GM21390 (cell line): ENCODE data around the gene MARCOL.
"Not testable (repeated sequence)": the region's sequence is repeated elsewhere in the genome, so short reads cannot be mapped to it uniquely, and the experiment has no call there.

Experiments used
- ATAC-seq: cut with Tn5 transposase; IDR thresholded peaks from one replicate; pipeline ENCODE4 v1.9.1; 2021; ENCODE audit not compliant: unreplicated experiment

MARCOL gene

DNA sequence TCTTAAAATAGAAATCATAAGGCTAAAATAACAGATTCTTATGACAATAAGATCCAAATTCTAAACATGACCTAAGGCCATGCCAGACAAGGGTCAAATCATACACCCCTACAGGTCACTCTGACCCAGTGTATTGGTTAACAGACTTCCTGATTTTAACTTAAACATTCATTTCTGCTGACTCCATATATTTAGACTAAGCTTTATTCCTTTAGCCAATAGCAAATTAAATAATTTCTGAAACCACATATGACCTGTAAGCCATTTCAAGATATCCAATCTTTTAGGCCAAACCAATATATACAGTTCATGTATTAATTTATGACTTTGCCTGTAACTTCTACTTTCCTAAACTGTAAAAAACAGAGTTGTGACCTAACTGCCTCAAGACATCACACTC, 22.9 kb downstream of the MARCOL start:
- no peak for ATAC-seq

DNA sequence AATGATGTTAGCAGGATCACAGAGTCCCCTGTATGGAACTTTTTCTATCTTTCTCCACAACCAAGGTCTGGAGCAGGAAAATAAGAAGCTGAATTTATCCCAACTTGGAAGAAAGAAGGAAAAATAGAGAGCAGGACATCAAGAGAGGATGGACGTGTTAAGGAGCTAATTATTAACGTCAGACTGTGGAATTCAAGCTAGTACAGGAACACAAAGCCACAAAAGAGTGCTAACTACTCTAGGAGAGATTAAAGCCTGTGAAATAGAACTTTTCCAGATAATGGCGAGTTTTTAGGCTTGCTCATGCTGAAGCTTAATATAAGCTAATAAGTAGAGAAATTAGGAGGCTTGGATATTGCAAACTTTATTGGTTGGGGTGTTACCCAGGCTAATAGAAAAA, 29.6 kb downstream of the MARCOL start:
- ATAC-seq: no peak

DNA sequence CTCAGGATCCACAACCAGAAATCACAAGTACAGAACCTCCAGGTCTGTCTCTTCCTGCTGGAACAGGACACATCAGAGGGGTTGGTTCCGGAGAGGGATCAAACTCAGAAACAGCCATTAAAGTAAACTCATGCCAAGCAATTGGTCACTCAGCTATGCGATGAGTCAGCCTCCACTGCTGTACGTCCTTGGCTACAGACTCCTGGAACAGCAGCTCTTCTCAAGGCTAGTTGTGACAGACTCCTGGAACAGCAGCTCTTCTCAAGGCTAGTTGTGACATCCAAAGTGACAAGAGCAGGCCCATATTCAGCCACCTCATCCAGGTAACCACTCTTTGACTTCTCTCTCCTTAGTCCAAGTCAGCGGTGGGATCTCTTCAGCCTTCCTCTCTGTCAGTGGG, 30.2 kb downstream of the MARCOL start, which contains the start of gene SPINK13:
Gene SPINK13, plus strand, starts transcription at position 229 of the 400 bp plus-strand sequence. CDS start 1,279 bp downstream, outside the sequence.
- ATAC-seq: no peak

DNA sequence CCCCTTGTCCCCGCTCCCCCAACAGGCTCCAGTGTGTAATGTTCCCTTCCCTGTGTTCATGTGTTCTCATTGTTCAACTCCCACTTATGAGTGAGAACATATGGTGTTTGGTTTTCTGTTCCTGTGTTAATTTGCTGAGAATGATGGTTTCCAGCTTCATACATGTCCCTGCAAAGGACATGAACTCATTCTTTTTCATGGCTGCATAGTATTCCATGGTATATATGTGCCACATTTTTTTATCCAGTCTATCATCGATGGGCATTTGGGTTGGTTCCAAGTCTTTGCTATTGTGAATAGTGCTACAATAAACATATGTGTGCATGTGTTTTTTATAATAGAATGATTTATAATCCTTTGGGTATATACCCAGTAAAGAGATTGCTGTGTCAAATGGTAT, 36.8 kb downstream of the MARCOL start:
- ATAC-seq: not testable (repeated sequence)

DNA sequence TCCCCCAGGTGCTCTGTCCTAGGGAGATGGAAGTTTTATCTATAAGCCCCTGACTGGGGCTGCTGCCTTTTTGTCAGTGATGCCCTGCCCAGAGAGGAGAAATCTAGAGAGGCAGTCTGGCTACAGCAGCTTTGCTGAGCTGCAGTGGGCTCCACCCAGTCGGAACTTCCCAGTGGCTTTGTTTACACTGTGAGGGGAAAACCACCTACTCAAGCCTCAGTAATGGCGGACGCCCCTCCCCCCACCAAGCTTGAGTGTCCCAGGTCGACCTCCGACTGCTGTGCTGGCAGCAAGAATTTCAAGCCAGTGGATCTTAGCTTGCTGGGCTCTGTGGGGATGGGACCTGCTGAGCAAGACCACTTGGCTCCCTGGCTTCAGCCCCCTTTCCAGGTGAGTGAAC, 42.6 kb downstream of the MARCOL start:
- ATAC-seq: not testable (repeated sequence)

DNA sequence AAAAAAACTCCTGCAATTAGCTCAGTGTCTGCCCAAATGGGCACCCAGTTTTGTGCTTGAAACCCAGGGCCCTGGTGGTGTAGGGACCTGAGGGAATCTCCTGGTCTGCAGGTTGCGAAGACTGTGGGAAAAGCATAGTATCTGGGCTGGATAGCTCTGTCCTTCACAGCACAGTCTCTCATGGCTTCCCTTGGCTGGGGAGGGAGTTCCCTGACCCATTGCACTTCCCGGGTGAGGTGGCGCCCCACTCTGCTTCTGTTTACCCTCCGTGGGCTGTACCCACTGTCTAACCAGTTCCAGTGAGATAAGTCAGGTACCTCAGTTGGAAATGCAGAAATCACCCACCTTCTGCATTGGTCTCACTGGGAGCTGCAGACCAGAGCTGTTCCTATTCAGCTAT, 43.0 kb downstream of the MARCOL start:
- not testable (repeated sequence) for ATAC-seq

DNA sequence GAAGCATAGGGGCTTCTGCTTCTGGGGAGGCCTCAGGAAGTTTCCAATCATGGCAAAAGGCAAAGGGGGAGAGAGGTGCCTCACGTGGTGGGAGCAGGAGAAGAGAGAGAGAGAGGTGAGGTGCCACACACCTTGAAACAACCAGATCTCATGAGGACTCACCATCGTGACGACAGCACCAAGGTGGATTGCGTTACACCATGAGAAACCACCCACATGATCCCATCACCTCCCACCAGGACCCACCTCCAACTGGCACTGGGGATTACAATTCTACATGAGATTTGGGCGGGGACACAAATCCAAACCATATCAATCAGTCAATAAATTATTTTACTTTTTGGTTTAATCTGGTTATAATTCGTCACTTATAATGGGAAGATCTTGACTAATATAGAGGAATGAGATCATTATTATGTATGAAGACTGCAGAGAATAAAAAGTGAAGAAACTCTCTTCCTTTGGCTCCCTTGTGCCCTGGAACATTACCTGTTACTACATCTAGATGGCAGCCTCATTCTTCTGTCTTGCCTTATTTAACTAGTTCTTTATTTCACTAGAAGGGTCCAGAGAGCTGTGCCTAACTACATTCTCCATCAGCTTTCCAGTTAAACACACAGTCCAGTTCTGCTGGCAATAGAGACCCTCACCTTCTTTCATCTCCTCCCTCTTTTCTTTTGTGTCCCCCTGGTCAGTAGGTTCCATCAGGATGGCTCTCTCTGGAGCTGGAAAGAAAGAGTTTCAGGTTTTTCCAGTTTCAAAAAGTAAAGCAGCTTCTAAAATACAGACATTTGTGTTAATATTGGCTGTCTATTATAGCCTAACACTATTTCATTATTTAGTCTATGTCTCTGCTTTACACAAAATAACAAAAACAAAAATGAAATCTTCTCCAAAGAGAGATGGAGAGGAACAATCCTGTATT, 52.2 kb downstream of the MARCOL start:
- ATAC-seq: no peak
